AG20443 (cell line): ENCODE data around the gene KCNMA1.
"Not testable (repeated sequence)": the region's sequence is repeated elsewhere in the genome, so short reads cannot be mapped to it uniquely, and the experiment has no call there.

Source experiments
- DNase-seq: peaks from one replicate; pipeline ENCODE4 v3.0.0; 2012; ENCODE audit warnings: low spot score, mixed read lengths

Gene KCNMA1

DNA sequence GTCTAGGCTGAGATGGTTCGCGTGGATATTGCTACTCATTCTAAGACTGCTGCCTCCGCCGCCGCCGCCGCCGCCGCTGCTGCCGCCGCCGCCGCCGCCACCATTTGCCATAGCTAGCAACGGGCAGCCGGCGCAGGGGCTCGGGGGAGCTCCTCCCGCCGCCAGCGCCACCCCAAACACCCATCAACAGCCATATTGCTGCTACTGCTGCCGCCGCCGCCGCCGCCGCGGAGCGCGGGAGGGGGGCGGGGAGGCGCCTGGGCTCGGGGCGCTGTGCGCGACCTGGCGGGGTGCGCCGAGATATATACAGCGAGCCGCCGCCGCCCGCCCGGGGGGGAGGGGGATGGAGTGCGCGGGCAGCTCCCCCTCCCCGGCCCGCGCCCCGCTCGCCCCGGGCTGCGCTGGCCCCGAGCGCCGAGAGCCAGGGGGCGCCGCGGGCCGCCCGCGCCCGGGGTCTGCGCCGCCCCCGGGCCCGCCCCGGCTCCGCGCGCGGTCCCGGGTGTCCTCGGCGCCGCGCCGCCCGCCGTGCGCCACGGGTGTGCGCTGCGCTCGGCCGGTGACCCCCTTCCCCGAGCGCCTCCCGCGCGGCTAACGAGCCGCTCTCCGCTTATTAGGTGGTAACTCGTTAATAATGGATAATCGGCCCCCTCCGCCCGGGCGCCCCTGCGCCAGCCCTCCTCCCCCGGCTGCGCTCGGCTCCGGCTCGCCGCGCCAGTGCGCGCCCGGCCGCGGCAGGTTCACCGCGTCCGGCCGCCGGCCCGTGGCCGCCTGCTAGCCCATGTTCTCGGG lies at the start of gene KCNMA1:
Gene KCNMA1 (minus strand): TSS at position 277 of the 789 bp plus-strand sequence.
- DNase-seq = peak; percentile 71

DNA sequence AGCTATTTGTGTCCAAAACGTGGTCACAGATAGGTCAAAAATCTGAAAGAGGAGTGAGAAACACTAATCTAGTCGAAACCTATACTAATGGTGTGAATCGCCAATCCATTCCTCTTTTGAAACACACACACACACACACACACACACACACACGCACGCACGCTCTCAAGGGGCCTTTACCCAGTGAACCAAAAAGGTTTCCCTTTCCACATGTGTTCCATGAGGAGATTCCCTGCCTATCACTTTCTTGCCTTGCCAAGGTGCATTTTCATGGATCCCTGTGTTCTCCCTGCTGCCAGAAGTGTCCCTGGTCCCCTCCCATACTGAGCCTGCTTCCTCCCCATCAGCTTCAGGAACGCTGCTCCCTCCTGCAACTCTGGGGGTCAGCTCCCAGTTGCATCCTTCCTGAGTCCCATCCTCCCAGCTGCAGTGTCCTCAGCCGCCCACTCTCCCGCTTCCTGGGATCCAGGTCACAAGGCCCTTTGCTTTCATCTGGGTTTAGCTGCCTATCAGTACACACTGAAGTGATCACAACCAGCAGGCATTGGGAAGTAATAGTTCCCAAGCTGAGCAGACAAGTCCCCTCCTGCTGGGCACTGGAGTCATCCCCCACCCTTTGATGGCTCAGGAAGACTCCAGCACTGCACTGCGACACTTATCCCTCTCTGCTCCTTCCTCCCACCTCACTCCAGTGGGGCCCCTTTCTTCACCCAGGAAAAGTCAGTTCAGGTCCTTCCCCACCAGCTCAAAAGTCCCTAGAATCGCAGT lies 49.2 kb upstream of the KCNMA1 start:
- no peak for DNase-seq

DNA sequence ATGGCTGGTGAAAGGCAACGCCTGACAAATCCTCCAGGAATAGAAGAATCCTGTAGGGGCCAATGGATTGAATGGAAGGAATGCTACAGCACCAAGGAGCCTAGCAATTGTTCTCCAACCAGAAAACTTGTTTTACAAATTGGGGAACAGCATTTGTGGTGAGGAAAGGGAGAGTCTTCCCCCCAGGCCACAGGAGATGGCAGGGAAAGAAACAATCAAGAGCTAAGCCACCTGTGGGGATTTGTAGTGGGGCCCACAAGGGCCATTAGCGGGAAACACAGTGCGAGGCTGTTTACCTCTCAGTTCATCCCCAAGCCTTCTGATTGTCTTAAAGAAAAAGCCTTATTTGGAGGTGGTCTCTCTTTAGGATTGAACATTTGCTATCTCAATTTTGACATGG lies 48.5 kb upstream of the KCNMA1 start:
- DNase-seq = no peak

DNA sequence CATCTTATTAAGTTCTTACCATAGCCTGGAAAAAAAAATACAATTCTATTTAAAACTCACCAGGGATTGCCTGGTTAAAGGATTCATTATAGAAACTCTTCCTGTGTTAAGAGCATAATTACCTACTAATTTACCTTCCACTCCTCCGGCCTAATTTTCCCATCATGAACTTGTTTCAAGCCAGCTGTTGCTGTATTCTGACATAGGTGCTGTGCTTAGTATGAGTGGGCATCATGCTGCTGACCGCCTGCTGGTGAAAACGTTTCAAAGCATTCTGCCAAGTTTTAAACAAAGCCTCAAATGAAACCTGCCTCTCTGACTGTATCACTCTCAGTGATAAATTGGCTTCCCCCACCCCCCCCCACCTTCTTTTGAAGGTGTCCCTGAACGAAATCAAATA lies 47.8 kb upstream of the KCNMA1 start:
- no peak for DNase-seq

DNA sequence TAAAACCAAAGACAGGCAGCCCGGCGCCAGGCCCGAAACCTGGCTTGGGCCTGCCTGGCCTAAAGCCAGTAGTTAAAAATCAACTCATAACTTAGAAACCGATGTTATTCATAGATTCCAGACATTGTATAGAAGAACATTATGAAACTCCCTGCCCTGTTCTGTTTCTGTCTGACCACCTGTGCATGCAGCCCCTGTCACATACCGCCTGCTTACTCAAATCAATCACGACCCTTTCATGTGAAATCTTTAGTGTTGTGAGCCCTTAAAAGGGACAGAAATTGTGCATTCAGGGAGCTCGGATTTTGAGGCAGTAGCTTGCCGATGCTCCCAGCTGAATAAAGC lies 45.5 kb upstream of the KCNMA1 start:
- DNase-seq = not testable (repeated sequence)

DNA sequence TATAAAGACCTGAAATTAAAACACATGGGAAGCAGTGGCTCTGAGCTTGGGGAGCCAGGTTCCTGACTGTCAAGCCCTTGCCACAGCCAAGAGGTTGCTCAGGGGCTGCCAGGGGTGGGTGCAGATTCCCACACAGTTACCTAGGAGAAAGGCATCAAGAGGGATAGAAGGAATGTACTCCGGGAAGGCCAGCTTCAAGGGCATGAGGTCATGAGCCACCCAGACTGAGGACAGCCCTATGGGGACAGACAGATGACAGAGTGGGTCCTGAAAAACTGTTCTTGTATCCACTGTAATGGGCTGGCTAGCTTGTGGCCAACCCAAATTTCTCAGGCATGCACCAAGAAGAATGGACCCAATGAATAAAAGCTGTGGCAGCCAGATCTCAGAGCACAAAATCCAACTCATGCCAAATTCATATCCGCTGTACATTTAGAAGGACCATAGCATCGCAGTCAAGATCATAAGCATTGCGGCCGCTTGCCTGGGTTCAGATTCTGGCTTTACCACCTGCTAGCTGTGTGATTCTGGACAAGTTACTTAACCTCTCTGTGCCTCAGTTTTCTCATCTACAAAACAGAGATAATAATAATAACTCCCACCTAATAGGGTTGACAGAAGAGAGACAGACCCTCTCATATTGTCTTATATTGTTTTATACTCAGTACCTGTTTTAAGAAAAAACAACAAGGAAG lies 44.9 kb upstream of the KCNMA1 start:
- DNase-seq = no peak

DNA sequence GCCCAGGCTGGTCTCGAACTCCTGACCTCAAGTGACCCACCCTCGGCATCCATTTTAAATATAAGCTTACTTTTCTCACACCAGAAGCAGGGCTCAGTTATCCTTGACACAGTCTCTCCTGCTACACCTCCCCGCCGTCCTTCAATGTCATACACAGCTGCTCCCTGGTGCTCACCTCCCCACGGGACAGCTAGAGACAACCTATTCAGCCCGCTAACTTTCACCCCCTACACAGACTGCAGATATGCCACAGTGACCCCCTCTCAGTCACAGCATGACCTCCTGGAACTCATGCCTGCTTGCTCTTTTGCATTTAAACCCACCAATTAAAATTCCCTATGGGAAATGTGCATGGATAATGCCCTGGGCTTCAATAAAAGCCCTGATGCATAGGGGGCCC lies 44.2 kb upstream of the KCNMA1 start:
- DNase-seq = no peak

DNA sequence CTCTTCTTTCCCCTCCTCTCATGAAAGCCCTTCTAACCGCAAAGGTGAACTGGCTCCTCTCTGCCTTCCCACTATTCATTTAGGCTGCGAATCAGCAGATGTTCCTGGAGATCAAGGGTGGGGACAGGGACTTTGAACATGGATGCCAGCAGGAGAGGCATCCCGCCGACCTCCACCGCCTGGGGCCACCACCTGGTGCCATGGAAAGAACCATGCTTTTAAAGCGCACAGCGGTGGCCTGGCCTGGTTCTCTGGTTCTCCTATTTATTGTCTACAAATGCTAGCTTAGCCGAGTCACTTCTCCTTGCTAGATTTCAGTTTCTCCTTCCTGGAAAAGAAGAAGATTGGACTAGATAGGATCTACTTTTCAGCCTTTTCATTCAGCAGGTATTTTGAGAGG lies 43.2 kb upstream of the KCNMA1 start:
- no peak for DNase-seq

DNA sequence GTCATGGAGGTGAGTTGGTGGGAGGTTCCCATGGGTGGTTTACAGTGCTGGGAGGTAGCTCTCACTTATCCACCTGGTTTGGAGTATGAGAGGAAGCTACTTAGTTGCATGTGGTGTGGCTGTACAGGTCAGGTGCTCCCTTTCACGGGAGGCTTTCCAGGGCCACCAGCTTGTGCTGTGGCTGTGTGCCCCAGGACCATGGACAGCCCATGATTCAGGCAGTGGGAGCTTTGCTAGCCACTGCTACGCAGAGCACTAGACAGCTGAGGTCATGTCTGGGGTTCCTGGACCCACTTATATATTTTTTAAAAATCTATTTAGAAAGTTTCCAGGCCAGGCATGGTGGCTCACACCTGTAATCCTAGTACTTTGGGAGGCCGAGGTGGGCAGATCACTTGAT lies 42.5 kb upstream of the KCNMA1 start:
- no peak for DNase-seq

DNA sequence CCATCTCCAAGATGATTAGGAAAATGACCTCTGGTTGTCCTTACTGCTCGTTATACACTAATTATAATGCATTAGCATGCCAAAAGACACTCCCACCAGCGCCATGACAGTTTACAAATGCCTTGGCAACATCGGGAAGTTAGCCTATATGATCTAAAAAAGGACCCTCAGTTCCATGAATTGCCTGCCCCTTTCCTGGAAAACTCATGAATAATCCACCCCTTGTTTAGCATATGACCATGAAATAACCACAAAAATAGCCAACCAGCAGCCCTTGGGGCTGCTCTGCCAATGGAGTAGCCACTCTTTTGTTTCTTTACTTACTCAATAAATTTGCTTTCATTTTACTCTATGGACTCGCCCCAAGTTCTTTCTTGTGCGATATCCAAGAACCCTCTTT lies 41.6 kb upstream of the KCNMA1 start:
- DNase-seq = no peak

DNA sequence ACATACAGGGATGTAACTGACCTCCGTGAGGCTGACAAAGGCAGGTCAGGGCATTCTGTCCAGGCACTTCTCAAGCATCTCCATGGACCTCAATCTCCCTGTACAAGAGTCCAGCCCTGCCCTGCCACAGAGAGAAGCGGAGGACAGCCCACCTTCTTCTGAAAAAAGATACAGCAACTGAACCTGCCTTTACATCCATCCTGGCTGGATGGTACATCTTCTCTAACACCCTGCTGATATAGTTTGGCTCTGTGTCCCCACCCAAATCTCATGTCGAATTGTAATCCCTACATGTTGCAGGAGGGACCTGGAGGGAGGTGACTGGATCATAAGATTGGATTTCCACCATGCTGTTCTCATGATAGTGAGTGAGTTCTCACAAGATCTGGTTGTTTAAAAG lies 40.5 kb upstream of the KCNMA1 start:
- no peak for DNase-seq

DNA sequence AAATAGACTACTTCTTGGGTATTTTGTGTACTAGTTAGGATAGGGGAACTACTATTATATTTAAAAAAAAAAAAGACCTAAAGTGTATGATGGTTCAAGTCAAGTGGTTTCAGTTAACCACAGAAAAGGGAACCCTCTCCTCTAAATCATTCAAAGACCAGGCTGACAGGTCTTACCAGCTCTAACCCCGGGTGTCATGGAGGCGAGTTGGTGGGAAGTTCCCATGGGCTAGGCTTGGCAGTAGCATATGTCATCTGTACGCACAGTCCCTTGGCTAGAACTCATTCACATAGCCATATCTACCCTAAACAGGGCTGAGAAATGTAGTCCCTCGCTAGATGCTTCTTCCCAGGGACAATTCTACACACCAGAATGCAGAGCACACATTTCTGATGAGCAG lies 37.7 kb upstream of the KCNMA1 start:
- no peak for DNase-seq

DNA sequence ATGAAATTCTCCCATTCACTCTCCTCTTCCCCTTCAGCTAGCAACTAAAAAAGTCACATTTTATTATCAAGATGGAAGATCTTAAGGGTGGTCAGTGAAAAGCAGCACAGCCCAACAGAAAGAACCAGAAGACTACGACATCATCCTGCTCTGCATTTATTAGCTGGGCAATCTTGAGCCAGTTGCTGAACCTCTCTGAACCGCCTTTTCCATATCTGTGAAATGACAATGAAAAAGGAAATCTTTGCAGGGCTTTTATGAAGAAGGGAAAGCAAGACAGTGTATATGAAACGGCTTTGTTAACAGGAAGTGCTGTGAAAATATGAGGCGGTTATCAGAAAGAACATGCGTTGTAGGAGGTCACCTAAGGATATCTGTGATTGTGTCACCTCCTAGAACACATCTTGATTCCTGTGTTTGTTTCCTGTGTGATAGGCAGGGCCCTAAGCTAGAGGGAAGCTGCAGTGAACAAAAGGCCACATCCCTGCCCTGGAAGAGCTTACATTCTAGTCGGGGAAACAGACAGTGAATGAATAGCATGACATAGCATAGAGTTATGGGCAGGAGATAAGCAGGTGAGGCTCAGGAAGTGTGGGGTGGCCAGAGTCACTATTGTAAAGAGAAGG lies 36.0 kb upstream of the KCNMA1 start:
- no peak for DNase-seq

DNA sequence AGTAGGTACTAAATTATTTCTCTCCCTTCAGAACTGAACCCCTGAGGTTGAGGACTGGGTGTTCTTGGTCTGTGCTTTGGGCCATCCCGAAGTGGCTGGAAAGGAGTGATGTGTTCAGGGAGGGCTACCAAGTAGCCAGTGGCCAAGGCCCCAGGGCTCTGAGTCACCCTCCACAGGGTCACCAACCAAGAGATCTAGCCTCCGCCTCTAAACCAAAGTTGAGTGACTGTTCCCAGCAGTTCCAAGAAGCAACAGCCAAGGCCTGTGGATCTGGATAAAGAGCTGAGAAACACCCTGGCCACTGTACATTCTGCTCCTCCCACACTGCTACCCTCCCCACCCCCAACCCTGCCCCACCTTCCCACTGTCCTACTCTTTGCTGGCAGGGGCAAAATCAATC lies 35.5 kb upstream of the KCNMA1 start:
- DNase-seq = peak; percentile 29

DNA sequence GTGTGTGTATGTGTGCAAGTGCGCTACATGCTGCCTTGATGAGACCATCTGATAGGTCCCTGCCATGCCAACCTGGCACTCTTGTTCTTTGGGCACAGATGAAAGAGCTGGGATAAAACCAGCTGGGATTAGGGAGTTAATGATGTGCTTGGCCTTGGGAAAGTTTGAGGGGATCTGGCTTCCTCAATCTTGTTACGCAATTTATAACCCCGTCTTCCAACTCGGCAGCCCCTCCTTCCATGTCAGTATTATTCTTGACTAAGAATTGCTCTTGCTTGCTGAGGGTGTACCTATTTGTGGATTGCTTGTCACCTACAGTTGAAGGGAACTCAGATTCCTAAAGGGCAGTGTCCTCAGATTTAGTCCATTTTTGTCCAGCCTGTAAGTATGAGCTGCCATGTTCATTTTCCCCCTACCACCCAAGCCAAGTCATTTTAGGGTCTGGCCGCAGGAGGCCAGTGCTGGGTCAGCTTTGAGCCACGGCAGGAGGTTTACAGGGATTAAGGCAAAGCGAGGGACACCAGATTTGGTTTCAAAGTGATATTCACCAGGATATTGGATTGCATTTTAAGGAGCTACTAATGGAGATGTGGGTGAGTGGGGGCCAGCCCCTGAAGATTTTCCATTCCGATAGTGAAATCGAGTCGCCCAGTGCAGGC lies 34.1 kb upstream of the KCNMA1 start:
- no peak for DNase-seq

DNA sequence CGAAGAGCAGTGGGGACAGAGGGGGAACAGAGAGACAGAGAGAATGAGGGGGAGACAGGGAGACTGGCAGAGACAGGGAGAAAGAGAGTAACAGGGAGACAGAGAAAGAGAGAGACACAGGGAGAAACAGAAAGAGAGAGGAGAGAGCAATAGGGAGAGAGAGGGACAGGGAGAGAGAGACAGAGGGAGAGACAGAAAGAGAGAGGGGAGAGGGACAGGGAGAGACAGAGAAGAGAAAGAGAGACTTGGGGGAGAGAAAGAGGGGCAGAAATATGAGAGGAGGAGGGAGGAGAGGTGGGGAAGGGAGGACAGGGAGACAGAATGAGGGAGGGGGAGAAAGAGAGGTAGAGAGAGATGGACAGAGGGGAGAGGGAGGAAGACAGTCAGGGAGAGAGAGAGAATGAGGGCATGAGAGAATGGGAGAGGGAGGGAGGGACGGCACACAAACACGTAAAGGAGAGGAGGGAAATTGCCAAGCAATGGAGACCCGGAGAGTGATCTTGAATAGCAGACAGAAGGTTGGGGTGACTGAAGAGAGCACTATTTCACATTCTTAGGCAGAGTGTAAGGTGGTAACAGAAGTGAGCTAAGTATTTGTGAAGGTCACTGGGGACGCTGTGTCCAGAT lies 33.3 kb upstream of the KCNMA1 start:
- DNase-seq = no peak

DNA sequence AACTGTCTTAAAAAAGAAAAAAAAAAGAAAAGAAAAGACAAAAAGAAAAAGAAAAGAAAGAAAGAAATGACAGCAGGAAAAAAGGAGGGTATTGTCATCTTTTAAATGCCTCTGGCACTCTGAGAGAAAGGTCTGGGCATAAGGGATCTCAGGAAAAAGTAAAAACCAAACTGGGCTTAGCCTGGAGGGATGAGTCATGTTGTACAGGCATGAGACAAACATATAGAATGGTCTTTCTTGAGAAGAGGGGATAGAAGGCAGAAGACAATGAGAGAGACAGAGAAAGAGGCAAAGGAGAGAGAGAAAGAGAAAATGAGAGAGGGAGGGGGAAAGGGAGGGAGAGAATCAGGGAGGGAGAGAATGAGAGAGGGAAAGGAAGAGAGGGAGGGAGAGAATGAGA lies 32.3 kb upstream of the KCNMA1 start:
- DNase-seq = no peak

DNA sequence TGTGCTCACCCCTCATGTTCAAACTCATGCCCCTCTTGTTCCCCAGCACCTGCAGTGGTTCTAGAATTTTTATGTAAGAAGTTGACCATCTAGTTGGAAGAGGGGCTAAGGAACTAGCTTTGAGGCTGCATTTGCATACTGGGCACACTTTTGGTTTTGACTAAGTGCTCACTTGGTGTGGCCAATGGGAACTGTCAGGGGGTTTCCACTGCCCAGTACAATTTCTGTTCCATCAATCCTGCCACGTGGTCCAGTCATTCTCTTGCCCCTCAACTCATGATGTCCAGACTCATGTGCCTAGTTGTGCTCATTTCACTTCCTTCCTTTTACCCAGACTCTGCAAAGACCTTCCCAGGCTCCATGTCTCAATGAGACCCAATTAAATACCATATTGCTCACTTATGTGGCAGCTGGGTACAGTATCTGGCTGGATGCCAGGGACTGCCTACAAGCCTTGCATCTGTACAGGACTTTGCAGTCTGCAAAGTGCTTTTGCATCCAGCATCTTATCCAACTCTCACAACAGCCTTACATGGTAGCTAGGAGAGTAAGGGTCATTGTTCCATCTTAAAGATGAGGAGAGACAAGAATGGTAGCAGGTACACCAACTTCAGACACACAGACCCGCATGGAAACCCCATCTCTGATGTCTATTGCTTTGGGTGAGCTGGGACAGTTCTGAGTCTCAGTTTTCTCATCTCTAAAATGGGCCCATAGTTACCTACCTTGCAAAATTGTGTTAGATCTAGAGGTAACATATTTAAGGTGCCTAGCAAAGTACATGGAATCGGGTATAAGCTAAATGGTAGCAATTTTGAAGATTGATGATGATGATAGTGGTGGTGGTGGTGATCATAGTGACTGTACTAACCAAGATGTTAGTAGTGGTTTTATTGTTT lies 30.1 kb upstream of the KCNMA1 start:
- DNase-seq = no peak

DNA sequence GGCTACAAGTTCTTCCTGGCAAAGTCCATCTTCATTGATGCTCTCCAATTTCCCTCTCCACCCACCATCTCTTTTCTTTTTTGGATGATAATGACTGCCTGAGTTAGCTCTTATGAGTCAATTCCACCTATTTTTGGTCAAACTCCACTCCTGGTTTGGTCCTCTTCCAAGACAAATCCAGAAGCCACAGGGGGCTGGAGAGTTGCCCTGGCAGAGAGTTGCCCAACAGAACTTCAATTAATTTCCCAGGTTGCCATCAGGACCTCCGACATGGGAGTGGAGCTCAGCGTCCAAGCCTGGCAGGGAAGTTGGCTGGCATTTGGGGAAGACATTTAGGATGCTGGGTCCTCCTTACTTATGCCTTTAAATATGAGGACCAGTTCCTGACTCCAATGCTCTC lies 29.2 kb upstream of the KCNMA1 start:
- no peak for DNase-seq

DNA sequence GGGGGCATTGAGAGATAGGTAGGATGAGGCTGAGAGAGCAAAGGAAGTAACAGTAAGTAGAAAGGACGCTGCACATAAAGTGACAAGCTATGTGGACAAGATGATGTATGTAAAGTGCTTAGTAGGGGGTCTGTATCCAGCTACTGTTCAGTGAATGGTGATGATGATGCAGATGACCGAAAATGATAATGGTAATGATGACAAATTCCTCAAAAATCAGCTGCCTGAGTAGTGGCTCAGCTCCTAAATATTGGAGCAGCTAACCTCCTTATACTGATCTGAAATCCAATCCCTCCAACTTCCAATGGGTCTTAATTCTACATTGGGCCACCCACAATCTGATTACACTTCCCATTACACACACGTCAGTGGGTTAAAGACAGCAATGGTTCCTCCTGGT lies 27.1 kb upstream of the KCNMA1 start:
- no peak for DNase-seq

DNA sequence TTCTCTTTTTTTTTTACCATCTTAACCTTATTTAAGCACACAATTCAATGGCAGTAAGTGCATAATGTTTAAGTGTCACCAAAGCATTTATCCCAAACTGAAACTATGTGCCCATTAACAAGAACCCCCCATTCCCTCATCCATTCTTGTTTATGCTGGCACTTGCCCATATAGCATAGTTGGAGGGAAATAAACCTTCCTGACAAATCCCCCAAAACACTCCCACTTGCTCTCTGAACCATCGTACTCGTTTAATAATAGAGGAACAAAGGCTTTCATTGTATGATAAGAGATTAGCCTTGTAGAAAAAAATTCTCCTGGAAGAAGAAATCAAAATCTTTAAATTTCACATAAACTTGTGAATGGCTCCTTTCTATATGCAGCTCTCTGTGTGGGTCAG lies 26.4 kb upstream of the KCNMA1 start:
- DNase-seq = no peak
